Measurements from ENCODE around the gene DUSP3.
A peak's percentile ranks its signal among the peaks of the same experiment; 100 is the strongest.

Gene DUSP3

DNA sequence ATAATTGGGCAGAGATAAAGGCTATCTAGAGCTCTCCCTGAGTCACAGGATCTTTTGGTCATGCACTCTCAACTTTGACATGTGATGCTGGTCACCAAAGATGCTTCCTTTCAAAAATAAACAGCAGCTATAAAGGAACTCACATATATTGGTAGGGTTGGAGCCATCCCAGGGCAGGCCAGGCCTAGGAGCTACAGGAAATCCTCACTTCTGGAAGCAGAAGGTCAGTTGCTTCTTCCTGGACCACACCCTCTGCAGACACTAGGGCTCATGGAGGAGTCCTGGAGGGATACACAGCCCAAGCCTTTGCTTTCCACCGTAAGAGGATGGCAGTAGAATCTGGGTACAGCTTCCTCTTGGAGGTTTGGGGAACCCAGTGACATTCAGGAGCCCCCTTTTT is 44.8 kb downstream of the DUSP3 start:
- no peak for DNase-seq (ENCODE audit: low read depth in 2 of 2)

DNA sequence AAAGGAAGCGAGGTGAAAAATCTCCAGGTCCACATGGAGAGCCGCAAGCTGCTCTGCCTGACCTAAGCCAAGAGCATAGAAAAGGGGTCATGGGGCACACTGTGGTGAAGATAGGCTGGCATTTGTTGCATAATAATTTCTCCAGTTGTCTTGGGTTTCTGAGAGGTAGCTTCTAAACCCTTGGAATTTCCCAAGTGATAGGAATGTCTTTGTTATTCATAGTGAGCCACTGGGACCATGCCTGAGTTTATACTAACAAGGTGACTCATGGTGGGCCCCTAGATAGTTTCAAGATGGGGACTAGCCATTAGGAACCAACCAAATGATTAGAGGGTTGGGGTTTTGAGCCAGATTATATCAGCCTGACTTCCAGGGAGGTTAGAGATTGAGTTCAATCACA is 45.8 kb downstream of the DUSP3 start:
- DNase-seq (ENCODE audit: low read depth in 2 of 2), result peak; percentile 83 to 85

DNA sequence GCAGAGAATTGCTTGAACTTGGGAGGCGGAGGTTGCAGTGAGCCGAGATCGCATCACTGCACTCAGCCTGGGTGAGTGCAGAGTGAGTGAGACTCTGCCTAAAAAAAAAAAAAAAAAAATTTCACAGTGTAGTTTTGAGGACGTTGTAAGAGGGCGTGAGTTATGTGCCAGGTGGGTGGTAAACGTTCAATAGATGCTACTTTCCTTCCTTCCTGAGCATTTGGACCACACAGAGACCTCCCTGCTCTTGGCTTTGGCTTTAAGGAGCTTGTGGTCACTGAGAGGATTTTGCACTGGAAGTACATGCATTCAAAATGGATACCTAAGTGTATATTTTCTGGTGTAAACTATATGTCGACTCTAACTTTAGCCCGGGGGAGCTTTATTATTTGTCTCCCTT is 50.7 kb downstream of the DUSP3 start:
- DNase-seq (ENCODE audit: low read depth in 2 of 2), result no peak

DNA sequence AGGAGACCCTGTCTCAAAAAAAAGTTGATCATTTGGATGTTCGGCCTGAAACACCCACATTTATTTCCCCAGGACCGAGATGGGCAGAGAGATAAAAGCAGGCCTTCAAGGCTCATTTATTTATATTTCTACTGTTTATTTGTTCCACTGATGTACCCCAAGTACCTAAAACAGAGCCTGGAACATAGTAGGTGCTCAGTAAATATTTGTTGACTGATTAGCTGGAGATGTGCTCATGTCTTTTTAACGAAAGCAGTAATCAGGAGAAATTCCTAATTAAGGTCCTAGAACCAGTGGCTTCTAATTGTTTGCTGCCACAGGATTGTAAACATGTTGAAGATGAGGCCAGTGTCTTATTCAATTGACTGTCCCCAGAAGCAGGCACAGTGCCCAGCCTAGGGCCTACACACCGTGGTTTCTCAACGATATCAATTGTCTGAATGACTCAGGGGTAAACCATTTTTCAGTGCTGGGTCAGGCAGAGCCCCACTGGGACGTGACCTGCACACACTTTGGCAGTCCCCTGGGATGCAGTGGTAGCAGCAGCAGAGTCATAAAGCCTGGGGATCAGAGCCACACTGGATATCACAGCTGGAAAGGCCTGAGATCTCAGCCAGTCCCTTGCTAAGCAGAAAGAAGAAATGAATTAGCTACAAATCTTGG is 54.9 kb downstream of the DUSP3 start:
- peak in 1 of 2 experiments; percentile 40 for DNase-seq (ENCODE audit: low read depth in 2 of 2)

DNA sequence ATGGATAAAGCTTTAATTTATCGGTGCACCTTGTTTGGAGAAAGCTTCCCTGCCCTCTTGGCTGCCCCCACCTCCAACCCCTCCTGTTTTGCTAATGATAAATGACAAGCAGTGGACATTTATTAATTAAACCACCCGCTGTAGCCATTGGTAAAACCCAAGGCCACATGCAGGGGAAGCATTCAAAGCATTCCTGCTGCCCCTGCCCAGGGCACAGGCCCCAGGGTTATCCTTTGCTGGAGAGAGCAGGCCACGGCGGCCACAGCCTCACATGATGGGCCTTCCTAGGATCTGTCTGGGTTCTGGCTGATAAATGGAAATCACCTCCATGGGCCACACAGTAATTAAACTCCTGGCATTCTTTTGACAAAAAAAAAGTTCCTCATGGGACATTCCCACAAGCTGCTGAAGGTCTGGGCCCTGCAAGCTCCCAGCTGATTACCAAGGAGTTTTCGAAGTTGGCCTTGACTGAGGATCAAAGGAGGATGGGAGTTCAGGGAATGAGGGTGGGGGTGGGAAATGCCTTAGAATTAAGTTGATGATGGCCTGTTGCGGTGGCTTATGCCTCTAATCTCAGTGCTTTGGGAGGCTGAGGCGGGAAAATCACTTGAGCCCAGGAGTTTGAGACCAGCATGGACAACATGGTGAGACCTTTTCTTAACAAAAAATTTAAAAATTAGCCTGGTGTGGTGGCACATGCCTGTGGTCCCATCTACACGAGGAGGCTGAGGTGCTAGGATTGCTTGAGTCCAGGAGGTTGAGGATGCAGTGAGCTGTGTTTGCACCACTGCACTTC is 55.7 kb downstream of the DUSP3 start:
- DNase-seq (ENCODE audit: low read depth in 2 of 2), result no peak

DNA sequence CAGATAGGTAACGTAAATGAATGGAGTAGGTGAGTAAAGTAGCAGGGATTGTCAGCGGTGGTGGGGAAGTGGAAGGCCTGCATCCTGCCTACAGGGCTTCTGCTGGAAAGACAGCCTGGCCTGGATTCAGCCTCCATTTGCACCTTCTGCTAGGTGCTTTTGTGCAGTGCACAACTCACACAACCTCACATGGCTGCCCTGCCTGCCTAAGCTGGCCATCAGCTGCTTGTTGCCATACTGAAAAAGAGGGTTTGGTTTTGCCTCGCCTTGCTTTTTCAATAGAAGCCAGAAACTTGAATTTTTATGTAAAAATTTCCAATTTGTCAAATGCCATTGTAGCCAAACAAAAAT is 56.5 kb downstream of the DUSP3 start:
- no peak for DNase-seq (ENCODE audit: low read depth in 2 of 2)

DNA sequence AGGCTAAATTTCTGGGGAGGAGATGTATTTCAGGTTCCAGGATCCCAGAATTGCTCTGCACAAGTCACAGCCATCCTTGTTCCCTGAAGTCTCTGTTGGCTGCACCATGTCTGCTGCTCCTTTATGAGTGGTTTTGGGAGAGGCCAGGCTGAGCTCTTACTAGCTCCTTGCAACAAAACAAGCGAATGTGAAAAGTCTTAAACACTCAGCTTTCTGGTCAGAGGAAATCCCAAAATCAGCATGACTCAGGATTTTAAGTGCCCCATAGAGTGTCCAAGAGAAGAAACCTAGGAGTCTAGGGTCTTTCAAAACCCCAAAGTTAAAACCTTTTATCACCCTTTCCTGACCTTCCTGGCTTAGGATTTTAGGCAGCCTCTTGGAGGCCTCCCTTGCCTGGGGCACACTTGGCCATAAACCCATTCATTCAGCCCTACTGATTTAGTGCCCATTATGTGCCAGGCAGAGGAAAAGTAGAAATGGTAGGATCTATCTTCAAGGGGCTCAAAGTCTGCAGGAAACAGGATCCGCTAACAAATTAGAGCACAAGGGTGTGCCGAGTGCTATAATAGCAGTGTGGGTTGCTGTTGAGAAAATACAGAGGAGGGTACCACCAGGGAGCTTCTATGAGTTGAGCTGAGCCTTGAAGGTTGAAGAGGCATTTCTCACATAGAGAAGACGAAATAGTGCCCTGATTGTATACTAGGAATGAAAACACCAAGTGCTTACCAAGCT is 57.1 kb downstream of the DUSP3 start:
- DNase-seq (ENCODE audit: low read depth in 2 of 2), result no peak

DNA sequence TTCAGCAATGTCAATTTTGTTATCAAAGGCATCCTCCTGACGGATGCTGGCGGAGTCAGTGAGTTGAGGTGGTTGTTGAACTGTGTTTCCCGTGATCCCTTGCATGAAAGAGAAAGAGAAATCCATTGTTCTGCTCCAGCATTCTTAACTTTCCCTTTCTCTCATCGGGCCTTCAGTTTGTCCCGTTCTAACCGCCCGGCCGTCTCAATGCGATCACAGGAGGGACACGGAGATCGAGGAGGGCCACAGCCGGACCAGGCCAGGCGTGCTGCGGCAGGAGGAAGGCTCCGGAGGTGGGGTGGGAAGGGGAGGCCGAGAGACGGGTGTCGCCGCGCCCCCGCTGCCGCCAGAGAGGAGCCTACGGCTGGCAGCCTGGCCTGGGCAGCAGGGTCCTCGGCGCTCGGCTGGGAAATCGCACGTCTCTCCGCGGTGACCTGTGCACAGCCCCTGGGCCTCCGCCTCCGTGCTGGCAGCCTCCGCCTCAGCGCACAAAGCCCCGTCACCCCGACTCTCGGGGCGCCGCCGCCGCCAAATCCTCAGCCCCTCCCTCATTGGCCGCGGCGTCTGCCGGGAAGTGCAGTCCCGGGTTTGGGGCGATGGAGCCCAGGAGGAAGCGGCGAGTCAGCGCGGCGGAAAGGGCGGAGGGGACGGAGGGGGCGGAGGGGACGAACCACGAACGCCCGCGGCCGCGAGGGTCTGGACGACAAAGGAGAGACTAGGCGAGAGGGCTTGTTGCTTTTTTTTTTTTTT is 58.3 kb downstream of the DUSP3 start:
- no peak for DNase-seq (ENCODE audit: low read depth in 2 of 2)

DNA sequence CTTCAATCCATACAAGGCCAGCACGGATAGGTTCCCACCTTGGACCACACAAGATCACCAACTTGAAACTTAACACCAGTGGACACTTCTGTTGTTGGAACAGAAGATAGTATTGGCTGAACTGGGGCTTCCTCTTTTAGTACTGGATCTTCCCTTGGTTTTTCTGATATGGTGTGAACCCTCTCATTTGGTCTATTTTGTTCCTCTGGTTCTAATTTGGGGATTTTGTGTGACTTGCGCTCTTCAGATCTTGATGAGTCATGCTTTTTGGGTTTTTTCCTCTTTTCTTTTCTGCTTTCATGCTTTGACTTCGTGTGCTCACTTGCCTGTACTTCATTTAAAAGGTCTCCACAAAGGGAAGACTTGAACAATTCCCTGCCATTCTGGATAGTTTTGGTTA is 59.2 kb downstream of the DUSP3 start:
- DNase-seq (ENCODE audit: low read depth in 2 of 2), result no peak

DNA sequence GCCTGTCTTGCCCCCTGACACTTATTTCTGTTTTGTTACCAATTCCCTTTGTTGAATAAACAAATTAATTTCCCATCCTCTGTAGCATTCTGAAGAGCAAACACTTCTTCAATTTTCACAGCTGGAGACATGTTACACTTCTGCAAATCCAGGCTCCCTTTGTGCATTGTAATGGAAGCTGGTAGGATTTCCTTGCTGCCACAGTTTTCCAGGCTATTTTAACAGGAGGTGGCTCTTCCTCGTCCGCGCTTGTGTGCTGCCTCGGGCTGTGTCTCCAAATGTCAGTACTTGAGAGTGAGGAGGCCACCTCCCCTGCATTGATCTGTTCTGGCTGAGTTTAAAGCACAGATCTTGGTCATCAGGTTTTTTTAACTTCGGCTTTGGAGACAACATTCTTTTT is 60.2 kb downstream of the DUSP3 start:
- DNase-seq (ENCODE audit: low read depth in 2 of 2), result no peak

DNA sequence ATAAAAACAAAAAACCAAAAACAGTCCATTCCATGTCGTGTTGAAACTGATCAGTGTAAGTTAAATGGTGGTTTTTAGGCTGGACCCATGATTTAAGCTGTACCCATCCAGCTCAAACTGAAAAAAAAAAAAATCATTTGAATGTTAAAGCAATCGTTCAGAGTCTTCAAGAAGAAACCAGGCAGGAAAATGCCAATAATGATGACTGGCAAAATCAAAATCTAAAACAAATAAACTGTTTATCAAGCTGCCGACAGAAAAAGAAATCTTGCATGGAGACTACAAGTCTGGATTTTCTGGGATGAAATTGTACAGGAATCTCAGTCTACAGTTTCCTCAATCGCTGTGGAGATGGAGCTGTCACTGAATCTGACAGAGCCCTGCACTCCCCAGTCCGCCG is 60.9 kb downstream of the DUSP3 start:
- no peak for DNase-seq (ENCODE audit: low read depth in 2 of 2)

Measured in fibroblast of skin of left quadriceps (primary cell).